ENCODE results near the gene KRTAP4-5. TPM values are rescaled to one million over a fixed set of nuclear protein-coding genes. Genes with fewer than 3 reads are reported as not detected.
"Not testable (repeated sequence)": the region's sequence is repeated elsewhere in the genome, so short reads cannot be mapped to it uniquely, and the experiment has no call there.

The KRTAP4-5 gene
- total RNA-seq, 2 experiments from 2014 or later = not detected

DNA sequence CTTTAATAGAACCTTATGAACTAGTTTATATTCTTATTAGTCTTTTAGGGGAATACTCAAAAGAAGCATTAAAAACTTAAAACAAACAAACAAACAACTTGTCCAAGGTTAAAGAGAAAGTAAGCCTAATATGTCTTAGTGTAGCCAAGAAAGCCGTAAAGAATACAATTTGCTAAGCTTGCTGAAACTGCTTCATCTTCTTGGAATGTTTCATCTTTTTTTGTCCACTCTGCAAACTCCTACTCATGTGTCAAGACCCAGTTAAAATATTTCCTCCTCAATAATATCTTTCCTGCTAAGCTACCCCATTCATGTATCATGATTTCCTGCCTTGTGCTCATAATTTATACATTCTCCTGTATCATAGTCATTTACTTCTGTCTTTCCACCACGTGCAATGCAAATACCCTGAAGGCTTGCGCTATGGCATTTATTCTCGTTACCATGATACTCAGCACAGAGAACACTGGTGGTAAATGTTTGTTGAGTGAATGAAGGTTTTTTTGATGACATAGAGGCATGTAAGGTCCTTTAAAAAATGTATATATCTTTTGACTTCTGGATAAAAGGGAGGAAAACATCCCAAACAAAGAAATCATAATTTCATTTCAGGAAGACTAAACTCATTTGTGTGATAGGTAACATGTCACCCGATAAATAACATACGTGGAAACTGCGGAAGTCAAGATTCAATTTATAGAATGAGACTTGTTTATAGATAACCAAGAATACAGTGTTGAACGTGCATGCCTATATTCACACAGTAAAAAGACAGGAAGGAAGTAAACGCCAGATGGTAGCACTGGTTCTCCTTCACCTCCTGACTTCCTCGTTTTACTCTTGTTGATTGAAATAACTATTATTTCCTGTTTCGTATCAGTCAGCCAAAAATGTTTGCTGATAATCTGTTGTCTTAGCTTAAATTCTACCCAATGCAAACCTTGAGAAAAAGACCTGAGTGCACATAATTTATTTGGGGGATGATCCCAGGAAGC lies 29.6 kb downstream of the KRTAP4-5 start:
- DNase-seq; H3K9me3 Mint-ChIP-seq (ENCODE audit: insufficient read depth); H3K36me3 Mint-ChIP-seq (ENCODE audit: low read depth); H3K4me3 Mint-ChIP-seq; CTCF ChIA-PET; ATAC-seq; H3K27me3 Mint-ChIP-seq (ENCODE audit: low read depth): not testable (repeated sequence)
- Mint-ChIP-seq H3K27ac (peak overlapping the region; percentile 33), H3K4me1 (ENCODE audit: low read depth) (peaks cover 21% of the 10 kb centered on the region)
- POLR2A ChIA-PET = interaction anchor here (0.6 kb wide), 1 partner anchor 8 kb away, joined by 3 read pairs; no protein-coding TSS in a partner anchor

DNA sequence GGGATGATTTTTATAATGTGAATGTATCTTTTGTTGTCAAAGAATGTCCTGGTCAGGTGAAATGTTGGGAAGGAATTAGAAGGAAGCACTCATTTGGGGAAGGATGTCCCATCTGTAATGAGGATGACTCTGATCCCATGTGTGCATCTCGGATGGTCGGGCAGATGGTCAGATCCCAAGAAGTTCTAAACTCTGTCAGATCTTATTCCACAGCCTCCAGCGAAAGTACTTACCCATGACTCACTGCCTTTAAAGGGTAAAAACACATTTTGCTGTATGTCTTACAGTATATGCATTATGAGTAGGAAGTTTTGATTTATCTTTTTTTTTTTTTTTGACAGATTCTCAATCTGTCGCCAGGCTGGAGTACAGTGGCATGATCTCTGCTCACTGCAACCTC lies 30.9 kb downstream of the KRTAP4-5 start:
- Mint-ChIP-seq H3K27me3 (ENCODE audit: low read depth) (peaks cover 3% of the 10 kb centered on the region), H3K36me3 (ENCODE audit: low read depth) (peaks cover 4% of the 10 kb centered on the region), H3K4me1 (ENCODE audit: low read depth) (peaks cover 15% of the 10 kb centered on the region), H3K4me3 (no peak overlapping the region), H3K9me3 (ENCODE audit: insufficient read depth) (no peaks in the 10 kb centered on the region), H3K27ac (no peak overlapping the region)
- ChIA-PET CTCF (no interaction called here), POLR2A (no interaction called here)
- DNase-seq (no peak), ATAC-seq (no peak)

DNA sequence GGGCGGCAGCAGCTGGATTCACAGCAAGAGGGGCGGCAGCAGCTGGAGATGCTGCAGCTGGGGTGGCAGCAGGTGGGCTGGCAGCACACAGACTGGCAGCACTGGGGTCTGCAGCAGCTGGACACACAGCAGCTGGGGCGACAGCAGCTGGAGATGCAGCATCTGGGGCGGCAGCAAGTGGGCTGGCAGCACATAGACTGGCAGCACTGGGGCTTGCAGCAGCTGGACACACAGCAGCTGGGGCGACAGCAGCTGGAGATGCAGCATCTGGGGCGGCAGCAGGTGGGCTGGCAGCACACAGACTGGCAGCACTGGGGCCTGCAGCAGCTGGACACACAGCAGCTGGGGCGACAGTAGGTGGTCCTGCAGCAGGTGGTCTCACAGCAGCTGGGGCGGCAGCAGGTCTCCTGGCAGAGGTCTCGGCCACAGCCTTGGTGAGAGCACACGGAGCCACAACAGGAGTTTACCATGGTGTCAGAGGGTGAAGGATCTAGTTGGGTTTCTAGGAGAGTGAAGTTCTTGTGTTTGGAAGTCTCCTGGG lies 31.7 kb downstream of the KRTAP4-5 start, which contains the start of gene KRTAP4-11:
Gene KRTAP4-11, minus strand, starts transcription at position 528 of the 541 bp plus-strand sequence. Its CDS starts 58 bp downstream, at position 470.
- POLR2A ChIA-PET; CTCF ChIA-PET; H3K27me3 Mint-ChIP-seq (ENCODE audit: low read depth); DNase-seq; H3K4me3 Mint-ChIP-seq; H3K9me3 Mint-ChIP-seq (ENCODE audit: insufficient read depth); H3K27ac Mint-ChIP-seq; H3K36me3 Mint-ChIP-seq (ENCODE audit: low read depth); H3K4me1 Mint-ChIP-seq (ENCODE audit: low read depth); ATAC-seq: not testable (repeated sequence)

DNA sequence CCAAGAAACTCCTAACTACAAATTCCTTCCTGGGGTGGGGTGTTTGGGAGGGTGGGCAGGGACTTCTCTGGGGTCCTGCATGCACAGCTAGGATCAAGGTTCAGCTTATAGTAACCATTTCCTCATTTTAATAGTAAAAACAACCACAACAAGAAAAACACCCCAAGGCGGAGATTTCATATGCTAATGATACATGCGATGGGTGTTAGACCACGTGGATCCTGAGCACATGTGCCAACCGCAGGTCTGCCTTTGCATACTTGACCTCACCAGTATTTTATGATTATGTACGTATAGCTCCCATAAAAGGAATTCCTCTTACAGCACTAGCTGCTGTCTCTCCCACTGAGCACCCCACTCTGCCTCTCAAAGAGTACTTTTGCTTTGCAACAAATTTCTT lies 33.3 kb downstream of the KRTAP4-5 start:
- Mint-ChIP-seq H3K36me3 (ENCODE audit: low read depth) (peaks cover 6% of the 10 kb centered on the region), H3K27me3 (ENCODE audit: low read depth) (peaks cover 3% of the 10 kb centered on the region), H3K4me3 (no peak overlapping the region), H3K27ac (no peak overlapping the region), H3K9me3 (ENCODE audit: insufficient read depth) (peaks cover 10% of the 10 kb centered on the region), H3K4me1 (ENCODE audit: low read depth) (peaks cover 10% of the 10 kb centered on the region)
- no peak for ATAC-seq
- no peak for DNase-seq
- ChIA-PET CTCF (interaction anchor here (1.4 kb wide), 1 partner anchor 213 kb away, joined by 3 read pairs; no protein-coding TSS in a partner anchor), POLR2A (no interaction called here)

DNA sequence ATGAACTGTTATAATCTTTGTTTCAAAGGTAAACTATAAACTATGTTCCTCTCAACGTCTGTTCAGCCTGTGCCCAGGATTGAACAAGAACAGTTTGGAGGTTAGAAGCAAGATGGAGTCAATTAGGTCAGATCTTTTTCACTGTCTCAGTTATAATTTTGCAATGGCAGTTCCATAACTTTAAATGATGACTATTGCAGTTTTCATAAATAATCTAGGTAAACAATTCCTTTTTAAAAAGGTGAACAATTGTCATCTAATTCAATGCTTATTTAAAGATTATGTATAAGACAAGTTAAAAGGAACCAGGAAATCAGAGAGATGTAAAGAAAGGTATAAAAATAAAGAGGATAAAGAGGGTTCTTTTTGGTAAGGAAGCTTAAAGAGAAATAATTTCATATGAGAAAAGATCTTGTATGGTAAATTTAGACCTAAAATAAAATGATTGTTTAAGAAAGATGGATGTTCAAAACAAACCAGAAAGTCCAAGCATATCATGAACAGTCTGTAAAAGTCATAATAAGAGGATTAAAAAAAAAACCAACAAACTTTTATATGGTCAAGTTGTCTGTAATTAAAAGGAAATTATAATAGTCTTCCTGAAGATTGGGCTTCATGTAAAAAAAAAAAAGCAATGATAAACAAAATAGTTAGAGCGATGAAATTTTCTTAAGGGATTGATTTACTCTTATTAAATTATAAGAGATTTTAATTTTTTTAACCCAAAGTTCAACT lies 38.3 kb downstream of the KRTAP4-5 start:
- no peak for ATAC-seq
- Mint-ChIP-seq H3K4me3 (no peak overlapping the region), H3K27ac (no peak overlapping the region), H3K4me1 (ENCODE audit: low read depth) (peaks cover 7% of the 10 kb centered on the region), H3K9me3 (ENCODE audit: insufficient read depth) (peaks cover 15% of the 10 kb centered on the region), H3K36me3 (ENCODE audit: low read depth) (peaks cover 3% of the 10 kb centered on the region), H3K27me3 (ENCODE audit: low read depth) (no peaks in the 10 kb centered on the region)
- DNase-seq = no peak
- ChIA-PET CTCF (no interaction called here), POLR2A (interaction anchor here (0.7 kb wide), 1 partner anchor 9 kb away, joined by 3 read pairs; no protein-coding TSS in a partner anchor)

DNA sequence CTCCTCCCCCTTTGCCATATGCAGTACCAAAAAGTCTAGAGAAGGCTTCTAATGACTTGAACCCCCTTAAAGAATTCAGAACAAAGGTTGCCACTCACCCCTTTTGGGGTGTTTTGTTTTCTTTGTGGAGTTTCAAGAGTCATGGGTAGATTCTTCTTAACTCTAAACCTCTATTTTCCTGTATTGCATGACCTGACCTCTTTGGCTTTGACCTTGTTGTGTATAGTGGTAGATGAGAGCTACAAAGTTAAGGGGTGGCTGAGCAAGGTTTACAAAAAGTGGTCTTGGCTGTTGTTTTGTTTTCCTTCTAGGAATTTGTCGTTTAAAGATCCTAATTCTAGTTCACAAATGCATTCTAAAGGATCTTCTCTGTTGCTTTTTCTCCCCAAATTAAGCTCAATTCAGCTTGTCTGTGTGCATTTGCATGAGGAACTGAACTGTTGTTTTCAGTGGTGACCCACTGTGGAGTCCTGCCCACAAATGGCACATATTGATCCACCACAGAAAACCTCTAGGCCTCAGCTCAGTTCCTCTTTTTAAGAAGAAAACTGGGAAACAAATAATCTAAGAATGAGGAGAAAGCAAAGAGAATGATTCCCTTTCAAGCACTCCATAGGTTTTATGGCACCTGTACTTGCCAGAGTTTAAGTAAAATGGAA lies 40.8 kb downstream of the KRTAP4-5 start:
- CTCF ChIA-PET; H3K27ac Mint-ChIP-seq; H3K27me3 Mint-ChIP-seq (ENCODE audit: low read depth); H3K4me1 Mint-ChIP-seq (ENCODE audit: low read depth); DNase-seq; H3K4me3 Mint-ChIP-seq; ATAC-seq; H3K36me3 Mint-ChIP-seq (ENCODE audit: low read depth); POLR2A ChIA-PET: not testable (repeated sequence)
- H3K9me3 Mint-ChIP-seq (ENCODE audit: insufficient read depth) = peaks cover 15% of the 10 kb centered on the region

DNA sequence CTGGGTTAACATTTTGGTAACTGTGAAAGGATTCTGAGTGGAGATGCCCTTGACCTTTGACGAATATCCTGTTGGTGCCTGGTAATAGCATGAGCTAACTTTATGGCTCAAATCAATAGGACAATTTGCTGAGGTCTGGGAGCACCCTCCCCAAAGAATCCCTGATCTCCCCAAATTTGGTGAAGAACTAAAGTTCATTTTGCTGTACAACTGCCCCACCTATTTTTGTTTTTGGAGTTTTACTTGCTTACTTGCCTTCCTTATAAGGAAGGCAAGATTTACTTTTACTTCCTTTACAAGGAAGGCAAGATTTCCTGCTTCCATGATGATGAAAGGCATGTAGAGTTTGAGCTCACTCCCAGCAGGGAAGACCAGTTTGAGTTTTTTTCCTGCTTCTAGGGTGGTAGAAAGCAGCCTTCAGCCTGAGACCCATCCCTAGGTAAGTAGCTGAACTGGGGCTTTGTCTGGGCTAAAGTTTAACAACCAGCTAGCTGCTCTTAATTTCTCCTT lies 41.6 kb downstream of the KRTAP4-5 start:
- H3K36me3 Mint-ChIP-seq (ENCODE audit: low read depth) = peaks cover 2% of the 10 kb centered on the region
- POLR2A ChIA-PET = no interaction called here
- H3K27ac Mint-ChIP-seq = no peak overlapping the region
- ATAC-seq (no peak), DNase-seq (no peak)
- CTCF ChIA-PET = no interaction called here
- peaks cover 2% of the 10 kb centered on the region for H3K27me3 Mint-ChIP-seq (ENCODE audit: low read depth)
- H3K9me3 Mint-ChIP-seq (ENCODE audit: insufficient read depth) = peaks cover 12% of the 10 kb centered on the region
- peaks cover 7% of the 10 kb centered on the region for H3K4me1 Mint-ChIP-seq (ENCODE audit: low read depth)
- no peak overlapping the region for H3K4me3 Mint-ChIP-seq

DNA sequence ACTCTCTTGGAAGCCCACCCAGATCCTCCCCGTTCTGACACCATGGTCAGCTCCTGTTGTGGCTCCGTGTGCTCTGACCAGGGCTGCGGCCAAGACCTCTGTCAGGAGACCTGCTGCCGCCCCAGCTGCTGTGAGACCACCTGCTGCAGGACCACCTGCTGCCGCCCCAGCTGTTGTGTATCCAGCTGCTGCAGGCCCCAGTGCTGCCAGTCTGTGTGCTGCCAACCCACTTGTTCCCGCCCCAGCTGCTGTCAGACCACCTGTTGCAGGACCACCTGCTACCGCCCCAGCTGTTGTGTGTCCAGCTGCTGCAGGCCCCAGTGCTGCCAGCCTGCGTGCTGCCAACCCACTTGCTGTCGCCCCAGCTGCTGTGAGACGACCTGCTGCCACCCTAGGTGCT lies 44.3 kb downstream of the KRTAP4-5 start, which contains the start of gene KRTAP4-9:
Gene KRTAP4-9, plus strand, starts transcription at position 43 of the 400 bp plus-strand sequence. Its CDS starts 0 bp downstream, at position 43.
- POLR2A ChIA-PET; CTCF ChIA-PET; H3K4me3 Mint-ChIP-seq; H3K27ac Mint-ChIP-seq; H3K9me3 Mint-ChIP-seq (ENCODE audit: insufficient read depth); H3K27me3 Mint-ChIP-seq (ENCODE audit: low read depth); H3K36me3 Mint-ChIP-seq (ENCODE audit: low read depth); DNase-seq; ATAC-seq; H3K4me1 Mint-ChIP-seq (ENCODE audit: low read depth): not testable (repeated sequence)

DNA sequence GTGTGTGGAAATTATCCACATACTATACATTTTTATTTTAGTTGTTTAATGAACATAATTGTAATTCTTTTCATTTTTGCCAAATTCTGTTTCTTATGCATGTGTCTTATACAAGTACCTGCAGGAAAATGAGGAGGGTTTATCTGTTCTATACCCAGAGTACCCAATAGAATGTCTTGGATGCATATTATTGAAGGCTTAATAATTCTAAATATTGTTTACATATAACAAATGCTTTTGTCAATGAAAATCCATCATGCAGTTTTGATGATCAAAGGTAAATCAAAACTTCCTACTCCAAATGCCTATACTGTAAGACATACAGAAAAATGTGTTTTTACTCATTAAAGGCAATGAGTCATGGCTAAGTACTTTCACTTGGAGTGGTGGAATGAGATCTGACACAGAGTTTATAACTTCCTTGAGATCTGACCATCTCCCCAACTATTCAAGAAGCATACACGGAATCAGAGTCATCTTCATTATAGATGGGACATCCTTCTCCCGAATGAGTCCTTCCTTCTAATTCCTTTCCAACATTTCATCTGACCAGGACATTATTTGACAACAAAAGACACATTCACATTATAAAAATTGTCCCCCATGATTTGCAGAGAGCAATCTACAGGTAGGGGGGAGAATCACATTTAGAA lies 45.1 kb downstream of the KRTAP4-5 start:
- H3K4me3 Mint-ChIP-seq; H3K27me3 Mint-ChIP-seq (ENCODE audit: low read depth); ATAC-seq; CTCF ChIA-PET; H3K4me1 Mint-ChIP-seq (ENCODE audit: low read depth); H3K36me3 Mint-ChIP-seq (ENCODE audit: low read depth); POLR2A ChIA-PET; H3K9me3 Mint-ChIP-seq (ENCODE audit: insufficient read depth); DNase-seq; H3K27ac Mint-ChIP-seq: not testable (repeated sequence)

DNA sequence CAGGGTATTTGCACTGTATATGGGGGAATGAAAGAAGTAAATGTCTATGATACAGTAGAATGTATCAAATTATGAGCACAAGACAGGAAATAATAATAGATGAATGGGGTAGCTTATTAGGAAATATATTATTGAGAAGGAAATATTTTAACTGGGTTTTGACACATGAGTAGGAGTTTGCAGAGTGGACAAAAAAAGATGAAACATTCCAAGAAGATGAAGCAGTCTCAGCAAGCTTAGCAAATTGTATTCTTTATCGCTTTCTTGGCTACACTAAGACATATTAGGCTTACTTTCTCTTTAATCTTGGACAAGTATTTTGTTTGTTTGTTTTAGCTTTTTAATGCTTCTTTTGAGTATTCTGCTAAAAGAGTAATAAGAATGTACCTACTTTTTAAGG lies 45.7 kb downstream of the KRTAP4-5 start:
- Mint-ChIP-seq H3K27ac (no peak overlapping the region), H3K4me1 (ENCODE audit: low read depth) (peaks cover 5% of the 10 kb centered on the region), H3K4me3 (no peak overlapping the region), H3K36me3 (ENCODE audit: low read depth) (no peaks in the 10 kb centered on the region), H3K27me3 (ENCODE audit: low read depth) (peaks cover 3% of the 10 kb centered on the region), H3K9me3 (ENCODE audit: insufficient read depth) (no peaks in the 10 kb centered on the region)
- no peak for ATAC-seq
- DNase-seq = no peak
- ChIA-PET POLR2A (no interaction called here), CTCF (no interaction called here)
